Measurements from ENCODE around the gene FNBP1.
"Not testable (repeated sequence)": the region's sequence is repeated elsewhere in the genome, so short reads cannot be mapped to it uniquely, and the experiment has no call there.

Gene FNBP1

DNA sequence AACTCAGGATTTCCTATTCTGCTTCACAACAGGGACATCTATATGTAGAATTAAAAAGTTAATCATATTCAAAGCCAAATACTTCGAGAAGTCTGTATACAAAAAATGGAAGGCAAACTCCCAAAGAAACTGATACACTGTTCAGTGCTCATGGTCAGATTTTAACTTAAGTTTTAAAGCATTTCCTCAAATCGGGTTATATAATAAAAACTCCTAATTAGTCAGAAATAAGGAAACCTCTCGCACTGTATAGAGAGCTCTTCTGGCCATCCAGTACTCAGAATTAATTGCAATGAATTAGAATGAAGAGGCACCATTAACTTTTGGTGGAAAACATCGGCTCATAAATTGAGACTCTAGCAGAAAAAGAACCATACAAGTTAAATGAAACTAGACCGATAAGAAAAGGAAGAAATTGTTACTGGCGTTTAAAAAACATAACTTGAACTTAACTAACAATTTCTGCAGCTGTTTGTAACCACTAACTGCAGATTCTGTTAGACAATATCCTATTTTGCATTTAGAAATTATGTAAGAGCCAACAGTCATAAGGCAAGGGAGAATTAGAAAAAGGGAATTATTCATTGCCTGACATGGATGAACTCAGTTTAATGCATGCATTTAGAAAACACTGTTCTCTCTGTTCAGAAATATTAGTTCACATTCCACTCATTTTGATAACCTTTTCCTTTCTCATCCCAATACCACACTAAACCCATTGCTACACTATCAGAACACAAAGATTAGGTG lies 96.6 kb downstream of the FNBP1 start:
- DNase-seq = no peak

DNA sequence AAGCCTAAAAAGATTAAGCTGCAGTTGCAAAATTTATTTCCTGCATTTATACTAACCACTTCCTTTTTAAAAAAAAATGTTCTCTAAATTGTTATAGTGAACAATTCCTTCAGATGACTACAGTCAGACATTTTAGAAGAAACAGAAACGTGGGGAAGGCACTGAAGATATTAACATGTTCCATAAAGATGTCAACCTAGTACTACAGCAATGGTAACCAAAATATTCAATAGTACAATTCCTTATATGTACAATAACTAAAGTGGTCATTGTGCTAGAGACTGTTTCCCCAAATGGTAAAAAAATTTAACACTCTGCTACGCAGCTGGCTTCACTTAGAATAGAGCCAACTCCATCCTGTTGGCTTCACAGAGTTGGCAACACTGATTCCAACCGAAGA lies 97.7 kb downstream of the FNBP1 start:
- no peak for DNase-seq

DNA sequence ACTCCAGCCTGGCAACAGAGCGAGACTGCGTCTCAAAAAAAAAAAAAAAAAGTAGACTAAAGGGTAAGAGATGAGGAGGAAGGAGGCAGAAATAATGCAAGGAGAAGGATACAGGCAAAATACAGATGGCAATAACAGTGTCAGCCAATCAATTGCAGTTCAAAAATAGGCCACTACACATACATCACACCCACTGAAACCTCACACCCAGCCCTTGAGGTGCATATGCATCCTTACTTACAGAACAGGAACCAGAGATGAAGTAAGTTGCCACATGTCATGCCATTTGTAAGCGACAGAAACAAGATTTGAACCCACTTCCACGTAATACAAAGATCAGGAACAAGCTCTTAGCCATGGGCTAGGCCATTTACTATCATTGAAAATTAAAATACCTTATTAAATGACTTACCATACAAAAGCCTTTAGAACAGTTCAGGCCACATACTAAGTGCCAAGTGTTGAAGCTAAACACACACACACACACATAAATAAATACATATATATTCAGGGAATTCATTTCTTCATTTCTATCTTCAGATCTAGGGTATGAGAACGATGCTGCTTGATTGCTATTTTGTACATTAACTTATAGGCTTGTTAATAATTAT lies 98.4 kb downstream of the FNBP1 start:
- DNase-seq = no peak

DNA sequence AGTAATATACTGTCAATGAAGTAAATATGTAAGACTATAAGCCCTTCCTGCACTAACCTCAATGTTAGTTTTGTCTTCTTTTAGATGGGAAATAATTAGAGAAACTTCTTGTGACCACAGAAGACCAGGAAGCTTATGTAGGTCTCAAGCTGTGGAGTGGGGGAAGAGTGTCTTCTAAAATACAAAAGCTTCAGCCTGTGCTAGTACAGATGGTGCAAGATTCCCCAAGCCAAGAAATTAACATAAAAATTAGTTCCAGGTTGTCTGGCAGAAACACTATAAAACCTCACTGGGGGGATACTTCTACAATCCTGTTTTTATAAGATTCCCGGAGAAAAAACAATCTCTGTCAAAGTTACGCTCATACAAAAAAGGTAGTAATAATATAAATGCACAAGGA lies 103.6 kb downstream of the FNBP1 start:
- no peak for DNase-seq

DNA sequence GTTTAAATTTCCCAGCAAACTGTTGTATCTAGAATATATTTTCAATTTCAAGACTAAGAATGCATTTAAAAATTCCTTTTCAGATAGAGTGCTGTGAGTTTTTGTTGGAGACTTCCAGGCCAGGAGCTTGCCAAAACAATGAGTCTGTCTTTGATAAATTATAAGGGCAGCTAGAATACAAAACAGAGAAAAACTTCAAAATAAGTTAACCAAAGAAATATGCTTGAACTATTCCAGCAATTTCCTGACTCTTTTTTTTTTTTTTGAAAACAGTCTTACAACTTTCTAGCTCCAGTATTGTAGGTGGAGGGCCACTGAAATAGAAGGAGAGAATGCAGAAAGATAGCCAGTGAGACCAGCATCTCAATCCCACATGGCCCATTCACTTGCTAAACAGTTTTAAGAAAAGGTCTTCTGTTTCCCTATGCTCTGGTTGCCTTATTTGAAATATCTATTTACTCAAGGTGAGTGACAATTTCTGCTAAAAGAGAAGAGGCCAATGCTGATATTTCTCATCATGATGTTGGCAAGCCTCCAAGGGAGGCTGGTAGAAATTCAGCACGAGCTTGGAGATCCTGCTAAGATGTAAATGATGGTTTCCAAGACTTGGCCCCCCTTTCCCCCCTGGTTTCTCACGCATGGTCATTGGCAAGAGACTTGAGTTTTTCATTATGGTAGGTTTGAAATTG lies 104.6 kb downstream of the FNBP1 start:
- DNase-seq = no peak

DNA sequence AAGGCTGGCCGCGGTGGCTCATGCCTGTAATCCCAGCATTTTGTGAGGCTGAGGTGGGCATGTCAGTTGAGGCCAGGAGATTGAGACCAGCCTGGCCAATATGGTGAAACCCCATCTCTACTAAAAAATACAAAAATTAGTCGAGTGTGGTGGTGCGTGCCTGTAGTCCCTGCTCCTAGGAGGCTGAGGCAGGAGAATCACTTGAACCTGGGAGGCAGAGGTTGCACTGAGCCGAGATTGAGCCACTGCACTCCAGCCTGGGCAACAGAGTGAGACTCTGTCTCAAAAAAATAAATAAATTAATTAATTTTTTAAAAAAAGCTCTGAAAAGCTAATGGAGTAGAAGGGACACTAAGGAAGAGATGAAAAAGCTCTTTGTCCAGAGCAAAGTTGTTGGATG lies 105.1 kb downstream of the FNBP1 start:
- DNase-seq = not testable (repeated sequence)

DNA sequence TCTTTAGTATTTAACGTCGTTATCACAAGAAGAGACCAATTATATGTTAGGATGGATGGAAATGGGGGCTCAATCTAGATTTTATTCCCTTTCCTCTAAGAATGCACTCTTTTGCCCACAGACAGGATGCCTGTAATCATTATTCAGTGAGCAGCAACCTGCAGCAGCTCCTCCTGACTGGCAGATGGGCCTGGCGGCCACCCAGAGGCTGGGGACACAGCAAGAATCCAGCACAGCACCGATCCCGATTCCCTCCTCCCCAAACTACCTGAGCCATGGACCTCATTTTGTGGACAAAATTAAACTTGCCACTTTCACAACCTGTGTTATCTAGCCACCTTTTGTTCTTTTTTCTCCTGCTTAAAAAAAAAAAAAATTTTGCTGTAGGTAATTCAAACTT lies 106.8 kb downstream of the FNBP1 start:
- DNase-seq = peak; percentile 9

DNA sequence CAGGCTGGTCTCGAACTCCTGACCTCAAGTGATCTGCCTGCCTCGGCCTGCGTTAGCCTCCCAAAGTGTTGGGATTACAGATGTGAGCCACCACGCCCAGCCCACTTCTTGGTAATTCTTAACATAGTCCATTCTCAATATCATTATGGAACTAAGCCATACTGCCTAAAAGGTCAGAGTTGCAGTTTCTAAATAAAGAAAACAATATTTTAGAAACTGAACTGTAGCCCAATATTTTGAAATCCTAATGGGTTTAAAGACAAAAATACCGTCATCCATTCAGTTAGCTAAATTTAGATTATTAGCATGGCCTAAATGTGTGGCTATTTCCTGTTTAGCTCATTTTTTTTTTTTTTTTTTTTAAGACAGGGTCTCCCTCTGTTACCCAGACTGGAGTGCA lies 108.2 kb downstream of the FNBP1 start:
- no peak for DNase-seq

DNA sequence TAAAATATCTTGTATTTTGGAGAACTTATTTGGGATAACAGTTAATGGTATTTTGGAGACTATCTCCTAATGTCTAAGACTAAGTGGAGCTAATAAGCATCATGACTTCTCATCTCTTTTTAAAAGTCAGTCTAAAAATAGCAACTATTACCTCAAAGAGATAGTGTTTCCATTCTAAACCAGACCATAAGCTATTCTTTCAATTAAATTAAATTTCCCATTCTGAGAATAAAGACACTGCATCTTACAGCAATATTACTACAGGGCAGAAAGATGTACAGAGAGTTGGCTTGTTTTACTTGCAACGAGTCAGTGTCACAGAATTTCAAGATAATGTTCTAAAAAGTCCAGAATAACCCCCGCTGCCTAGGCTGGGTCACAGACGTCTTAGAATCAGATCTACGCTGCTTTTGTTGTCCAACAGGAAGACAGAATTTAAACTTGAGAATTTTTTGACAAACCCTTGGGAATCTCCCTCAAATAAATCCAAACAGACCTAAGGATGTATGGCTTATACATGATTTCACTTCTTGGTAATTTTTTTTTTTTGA lies 108.9 kb downstream of the FNBP1 start:
- DNase-seq = no peak

DNA sequence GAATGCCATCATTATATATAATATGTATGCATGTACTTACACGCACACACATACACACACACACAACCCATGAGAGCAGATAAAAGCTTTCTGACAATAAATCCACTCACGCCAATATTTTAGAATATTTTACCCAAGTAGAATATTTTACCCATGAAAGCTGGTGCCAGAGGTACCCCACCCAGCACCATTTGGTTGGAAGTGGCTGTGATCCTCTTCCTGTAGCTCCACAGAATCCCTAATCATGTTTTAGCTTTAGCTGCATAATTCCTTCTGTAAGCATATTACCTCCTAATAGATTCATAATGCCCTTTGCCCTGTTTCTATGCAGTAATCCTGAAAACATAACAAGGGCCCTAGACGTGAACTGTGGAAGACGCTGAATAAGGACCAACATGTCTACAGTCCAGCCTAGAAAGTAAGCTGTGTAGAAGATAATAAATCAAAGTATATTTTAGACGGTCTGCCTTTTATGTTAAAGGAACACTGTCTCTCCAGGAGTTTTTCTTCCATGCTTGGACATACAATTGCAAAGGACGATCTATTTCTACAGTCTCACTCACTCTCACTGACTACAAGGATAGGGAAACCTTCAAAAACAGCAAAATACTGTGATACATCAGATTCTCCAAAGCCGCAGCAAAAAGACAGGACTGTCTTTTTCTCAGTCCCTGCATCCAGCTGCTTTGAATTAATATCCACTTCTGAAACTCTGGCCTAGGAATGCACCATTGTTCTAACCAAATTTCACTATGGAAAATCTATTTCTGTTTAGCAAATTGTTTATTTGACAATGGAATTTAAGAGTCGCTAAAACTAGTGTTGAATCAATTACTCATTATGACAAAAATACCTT lies 109.6 kb downstream of the FNBP1 start:
- no peak for DNase-seq

DNA sequence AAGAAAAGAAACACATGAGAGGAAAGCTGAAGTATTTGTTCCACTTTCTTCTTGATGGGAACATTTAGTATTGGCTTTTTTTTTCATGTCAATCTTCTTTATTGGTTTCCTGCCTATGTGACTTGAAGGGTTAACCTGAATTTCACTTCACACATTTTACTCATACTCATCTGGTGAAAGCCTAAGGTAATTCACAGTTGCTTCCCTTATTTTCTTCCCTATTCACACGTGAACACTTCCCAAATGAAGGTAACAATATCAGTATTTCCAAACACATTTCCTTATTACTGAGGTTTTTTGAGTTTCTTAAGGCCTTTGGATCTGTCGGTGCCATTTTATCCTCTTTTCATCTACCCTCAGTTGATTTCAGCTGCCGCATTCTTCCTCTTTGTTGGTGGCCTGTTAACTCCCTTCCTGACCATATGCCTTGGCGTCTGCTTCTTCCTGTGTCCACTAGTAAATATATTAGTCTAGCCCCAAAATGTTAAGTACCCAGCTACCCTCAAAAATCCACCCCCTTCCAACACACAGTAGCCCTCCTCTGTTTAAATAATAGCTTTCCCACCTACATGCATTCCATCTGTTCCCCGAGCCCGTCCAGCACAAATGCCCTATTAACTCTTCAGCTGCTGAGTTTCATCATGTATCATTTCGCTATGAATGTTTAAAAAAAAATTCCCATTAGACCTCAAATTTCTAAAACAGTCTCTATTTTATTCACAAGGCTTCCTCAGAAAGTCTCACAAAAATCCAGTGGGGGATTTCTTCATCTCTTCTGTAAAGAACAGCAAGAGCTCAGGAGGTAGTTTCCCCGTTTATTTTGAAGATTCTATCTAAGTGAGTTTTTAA lies 110.5 kb downstream of the FNBP1 start:
- peak; percentile 18 for DNase-seq

DNA sequence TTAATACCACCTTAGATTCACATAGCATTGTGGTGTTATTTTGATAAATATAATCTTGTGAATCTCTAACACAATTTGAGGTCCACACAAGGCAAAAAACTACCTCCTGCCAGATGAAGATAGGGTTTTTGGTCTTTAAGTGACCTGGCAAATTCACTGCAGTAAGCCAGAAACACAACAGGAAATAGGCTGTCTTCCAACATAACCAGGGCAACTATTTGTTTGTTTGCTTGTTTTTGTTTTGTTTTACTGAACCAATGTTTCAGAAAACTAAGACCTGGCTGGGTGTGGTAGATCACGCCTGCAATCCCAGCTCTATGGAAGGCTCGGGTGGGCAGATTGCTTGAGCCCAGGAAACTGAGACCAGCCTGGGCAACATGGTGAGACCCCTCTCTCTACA lies 112.2 kb downstream of the FNBP1 start:
- no peak for DNase-seq

DNA sequence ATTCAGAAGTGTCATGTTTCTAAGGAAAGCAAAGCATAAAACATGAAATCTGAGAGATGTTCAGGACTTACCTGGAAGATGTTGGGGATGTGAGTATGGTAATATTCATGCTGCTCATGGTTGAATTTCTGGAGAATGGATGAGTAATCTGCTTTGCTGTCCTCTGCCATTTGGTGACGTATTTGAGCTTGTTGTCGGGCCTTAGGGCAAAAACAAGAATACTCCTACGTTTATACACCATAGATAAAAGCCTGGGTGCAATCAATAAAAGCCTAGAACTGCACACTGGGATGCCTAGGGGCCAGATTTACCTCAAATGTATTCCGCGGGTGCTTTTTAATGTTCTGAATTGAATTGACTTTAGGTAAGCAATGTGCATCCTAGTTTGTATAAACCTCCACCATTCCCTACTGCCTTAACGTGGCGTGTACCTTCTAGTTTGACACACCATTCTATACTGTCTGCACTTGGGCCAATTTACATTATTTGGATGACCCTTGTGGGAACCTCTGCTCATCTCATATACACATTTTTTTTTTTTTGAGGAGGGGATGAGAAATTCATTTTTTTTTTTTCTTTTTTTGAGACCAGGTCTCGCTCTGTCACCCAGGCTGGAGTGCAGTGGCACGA lies 113.4 kb downstream of the FNBP1 start:
- no peak for DNase-seq

DNA sequence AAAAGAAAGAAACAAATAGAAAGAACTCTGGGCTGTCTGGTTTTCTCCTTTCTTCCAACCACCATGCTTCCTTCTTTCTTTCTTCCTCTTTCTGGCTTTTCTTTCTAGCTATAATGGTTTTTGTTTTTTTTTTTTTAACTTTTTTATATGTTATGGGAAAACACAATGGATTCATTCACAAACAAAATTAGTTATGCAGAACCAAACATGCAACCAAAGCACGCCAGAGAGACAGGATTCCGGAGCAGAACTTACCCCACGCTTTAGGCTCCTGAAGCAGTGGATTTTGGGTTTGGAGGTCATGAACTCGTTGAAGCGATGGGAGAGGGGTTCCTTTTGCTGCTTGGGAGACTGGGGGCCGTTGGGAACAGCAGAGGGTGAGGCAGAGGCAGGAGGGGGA lies 119.4 kb downstream of the FNBP1 start:
- no peak for DNase-seq

DNA sequence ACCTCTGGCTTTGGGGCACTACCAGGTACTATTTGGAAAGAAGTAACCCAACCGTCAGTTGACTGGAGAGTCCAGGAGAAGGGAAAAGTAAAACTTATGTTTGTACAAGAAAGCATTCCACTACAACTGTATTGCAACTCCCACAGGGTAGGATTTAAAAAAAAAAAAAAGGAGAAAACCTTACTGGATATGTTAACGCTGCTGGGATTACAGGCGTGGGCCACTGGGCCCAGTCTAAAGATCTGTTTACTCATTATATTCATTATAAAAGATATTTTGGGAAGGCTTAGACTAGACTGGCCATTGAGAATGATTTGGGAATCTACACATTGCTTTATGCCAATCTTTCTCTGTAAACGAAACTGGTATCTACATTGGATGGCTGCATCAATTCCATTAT lies 121.1 kb downstream of the FNBP1 start:
- no peak for DNase-seq

DNA sequence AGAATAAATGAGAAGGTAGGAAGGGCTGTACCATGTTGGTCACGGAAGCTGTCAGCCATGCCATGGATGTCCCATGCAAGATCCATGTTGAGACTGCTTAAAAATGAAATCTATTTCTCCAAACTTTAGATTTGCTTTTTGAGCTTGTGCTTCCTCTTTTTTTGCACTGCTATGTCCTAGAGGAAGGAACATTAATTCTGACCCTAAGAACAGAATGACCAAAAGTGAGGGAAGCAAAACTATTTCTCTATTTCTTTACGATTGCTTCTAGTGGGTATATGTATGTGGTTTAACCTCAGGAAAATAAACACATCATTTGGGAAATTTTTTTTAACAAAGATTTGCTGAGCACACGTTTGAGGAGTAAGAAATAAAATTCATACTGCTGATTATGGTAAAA lies 123.1 kb downstream of the FNBP1 start:
- DNase-seq = no peak

DNA sequence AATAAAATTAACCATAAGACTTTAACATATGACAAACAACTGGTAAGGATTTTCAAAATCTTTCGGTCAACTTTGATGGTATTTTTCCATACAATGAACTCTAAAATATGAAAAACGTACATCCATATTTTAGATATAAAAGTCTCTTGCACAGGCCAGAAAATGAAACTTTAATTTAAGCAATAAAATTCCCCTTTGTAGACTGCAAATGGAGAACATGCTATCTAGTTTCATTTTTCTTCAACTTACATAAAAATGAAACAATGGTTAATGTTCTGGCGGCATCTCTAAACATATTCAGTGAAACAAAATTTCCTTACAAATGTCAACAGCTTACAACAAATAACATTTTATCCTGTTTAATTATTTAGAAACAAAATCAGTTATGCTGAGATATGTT lies 123.7 kb downstream of the FNBP1 start:
- no peak for DNase-seq

DNA sequence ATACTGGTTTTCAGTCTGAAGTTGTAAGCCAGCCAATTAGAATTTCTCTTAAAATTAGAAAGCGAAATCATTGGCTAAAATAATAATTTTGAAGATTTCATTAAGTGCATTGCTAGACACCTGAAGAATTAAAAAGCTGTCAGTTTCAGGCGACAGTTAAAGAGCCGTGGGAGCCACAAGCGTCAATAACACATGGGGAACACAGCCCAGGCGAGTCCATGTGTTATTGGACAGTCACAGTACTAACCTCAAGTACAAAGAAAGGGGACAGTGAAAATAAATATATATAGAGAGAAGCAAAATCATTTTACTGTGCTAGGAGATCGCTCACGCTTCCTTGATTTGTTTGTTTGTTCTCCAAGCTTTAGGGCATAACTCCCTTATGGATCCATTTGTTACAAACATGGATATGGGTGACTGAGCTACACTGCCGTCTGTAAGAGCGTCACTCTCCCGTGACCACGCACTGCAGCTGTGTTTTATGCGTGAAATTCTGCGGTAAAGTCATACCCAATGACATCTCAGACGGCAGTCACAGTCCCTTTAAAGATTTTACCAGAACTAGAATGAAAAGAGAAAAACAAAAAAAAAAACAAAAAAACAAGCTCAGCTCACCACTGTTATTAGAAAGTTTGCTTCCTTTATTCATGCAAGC lies 124.6 kb downstream of the FNBP1 start:
- no peak for DNase-seq

DNA sequence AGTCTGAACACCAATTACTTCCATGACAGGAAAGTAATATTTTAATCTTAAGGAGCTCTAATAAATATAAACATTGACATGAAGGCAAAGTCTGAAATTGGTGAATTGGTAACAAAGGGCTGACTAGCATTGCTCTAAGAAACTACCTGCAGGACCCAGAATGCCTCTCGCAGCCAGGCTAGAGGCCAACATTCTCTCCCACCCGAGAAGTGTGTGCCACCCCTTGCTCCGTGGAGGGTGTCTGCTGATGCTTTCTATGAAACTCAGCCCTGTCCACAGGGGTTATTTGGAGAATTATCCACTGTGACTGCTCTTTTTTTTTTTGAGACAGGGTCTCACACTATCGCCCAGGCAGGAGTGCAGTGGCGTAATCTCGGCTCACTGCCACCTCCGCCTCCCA lies 126.3 kb downstream of the FNBP1 start:
- DNase-seq = no peak

DNA sequence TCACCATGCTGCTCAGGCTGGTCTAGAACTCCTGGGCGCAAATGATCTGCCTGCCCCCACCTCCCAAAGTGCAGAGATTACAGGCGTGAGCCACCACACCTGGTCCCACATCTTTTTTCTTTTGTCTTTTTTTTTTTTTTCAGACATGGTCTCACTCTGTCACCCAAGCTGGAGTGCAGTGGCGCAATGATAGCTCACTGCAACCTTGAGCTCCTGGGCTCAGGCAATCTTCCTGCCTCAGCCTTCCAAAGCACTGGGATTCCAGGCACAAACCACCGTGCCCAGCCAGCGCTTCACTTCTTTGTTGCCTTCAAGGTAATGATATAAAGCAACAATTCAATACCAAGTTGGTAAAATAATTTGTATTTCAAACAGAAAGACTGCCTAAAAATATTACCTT lies 128.9 kb downstream of the FNBP1 start:
- no peak for DNase-seq
